Suprapubic skin (tissue), 3 donors: ENCODE results near the gene CD2AP.

ENCODE experiments used
- CTCF ChIP-seq, 2 donors: fragments of 200-600 bp in 1 of 2; fragments of 450-650 bp in 1 of 2; sonication (generic) in 1 of 2; IDR thresholded peaks; one replicate each; pipeline ENCODE4 v1.5.1; 2016 to 2019; ENCODE audit warnings: antibody characterized with exemption in 2 of 2, mild to moderate bottlenecking in 1 of 2, moderate library complexity in 1 of 2
- EP300 ChIP-seq: sonication (generic); formaldehyde crosslinking; IDR thresholded peaks from one replicate; pipeline ENCODE4 v1.6.1; 2017; ENCODE audit warnings: antibody characterized with exemption
- POLR2A ChIP-seq, 2 donors: fragments of 450-650 bp; IDR thresholded peaks; one replicate each; pipeline ENCODE4 v1.6.1; 2017; ENCODE audit warnings: antibody characterized with exemption in 2 of 2, mild to moderate bottlenecking in 2 of 2, moderate library complexity in 2 of 2

GRCh38 chr6:47567586-47567985 lies 90.0 kb downstream of the CD2AP start:
- no peak for TF ChIP-seq POLR2A (IDR thresholded peaks at IDR 0.05)
- no peak for TF ChIP-seq CTCF (IDR thresholded peaks at IDR 0.05)
- TF ChIP-seq EP300, result no peak
